HepG2 (cell line): ENCODE results near the gene ITPR1. TPM values are rescaled to one million over a fixed set of nuclear protein-coding genes. Genes with fewer than 3 reads are reported as not detected.

Source experiments
- ATAC-seq: fragments of 200-7000 bp; cut with Tn5 transposase; 3 replicates; pipeline ENCODE4 v1.9.1; 2020; ENCODE audit warnings: mild to moderate bottlenecking, moderate library complexity
- BruUV-seq: library from RNA; stranded (reverse); fragments of 400-500 nt; replicated peaks from 2 replicates; lab custom pipeline; 2021; lab: Mats Ljungman, UMichigan
- CTCF ChIA-PET: fragments of 300-600 bp; formaldehyde crosslinking; extraction: SDS; loops from one replicate; lab custom pipeline; 2021; ENCODE audit warnings: low total read pairs, inconsistent platforms, low intra/inter-chr PET ratio; lab: Yijun Ruan, JAX
- POLR2A ChIA-PET: fragments of 350-600 bp; sonication (Branson Sonifier 250); formaldehyde crosslinking; loops from one replicate; lab custom pipeline; 2020; ENCODE audit warnings: antibody characterized with exemption, inconsistent platforms; lab: Yijun Ruan, JAX
- DNase-seq: peaks from one replicate; pipeline ENCODE4 v3.0.0-alpha.2; 2015; ENCODE audit warnings: low spot score
- FAIRE-seq: peaks from 3 replicates; lab custom pipeline; 2011; peaks lifted over from hg19 to GRCh38; lab: Jason Lieb, UNC
- H2AFZ ChIP-seq: one replicate; pipeline ENCODE4 v1.6.1; 2011; ENCODE audit warnings: low read length, inconsistent platforms
- H3K27ac ChIP-seq: fragments of 300-600 bp; 3 replicates; pipeline ENCODE4 v1.8.0; 2011; ENCODE audit warnings: mixed run types, mild to moderate bottlenecking, mixed read lengths, low read length, inconsistent platforms; ENCODE audit not compliant: insufficient read depth; ENCODE audit errors: extremely low read length
- H3K27me3 ChIP-seq, 2 experiments: fragments of 200-600 bp in 1 of 2; 2 replicates in 1 of 2; 3 replicates in 1 of 2; pipeline versions ENCODE4 v1.6.0 to v1.8.0; 2011; ENCODE audit warnings: low read length in 2 of 2, mild to moderate bottlenecking in 2 of 2, moderate library complexity in 2 of 2, inconsistent platforms in 1 of 2; ENCODE audit not compliant: insufficient read depth in 2 of 2, control insufficient read depth in 1 of 2
- H3K36me3 ChIP-seq, 2 experiments: fragments of 200-600 bp in 1 of 2; replicated peaks in 1 of 2; 2 replicates in 1 of 2; 3 replicates in 1 of 2; pipeline versions ENCODE4 v1.5.1 to v1.8.0; 2011; ENCODE audit warnings: low read length in 2 of 2, inconsistent platforms in 1 of 2; ENCODE audit not compliant: insufficient read depth in 2 of 2, control insufficient read depth in 1 of 2
- H3K4me1 ChIP-seq: 2 replicates; pipeline ENCODE4 v1.5.1; 2012; ENCODE audit warnings: low read length, inconsistent platforms; ENCODE audit not compliant: insufficient read depth
- H3K4me2 ChIP-seq: 2 replicates; pipeline ENCODE4 v1.6.0; 2011; ENCODE audit warnings: low read depth, low read length, inconsistent platforms
- H3K4me3 ChIP-seq, 3 experiments: fragments of 200-600 bp in 1 of 3; sonication (generic), shearing (Covaris generic) in 1 of 3; replicated peaks in 1 of 3; 2 replicates each; pipeline ENCODE4 v1.5.1; 2011 to 2016; ENCODE audit warnings: low read length in 3 of 3, inconsistent platforms in 2 of 3, low read depth in 2 of 3, mild to moderate bottlenecking in 2 of 3, control low read depth in 1 of 3, mixed read lengths in 1 of 3; ENCODE audit not compliant: insufficient read depth in 1 of 3
- H3K79me2 ChIP-seq: one replicate; pipeline ENCODE4 v1.6.1; 2011; ENCODE audit warnings: low read length, inconsistent platforms; ENCODE audit not compliant: insufficient read depth
- H3K9ac ChIP-seq: 2 replicates; pipeline ENCODE4 v1.6.0; 2011; ENCODE audit warnings: mild to moderate bottlenecking, low read depth, low read length, inconsistent platforms; ENCODE audit not compliant: insufficient read depth
- H3K9me3 ChIP-seq: 2 replicates; pipeline ENCODE4 v1.5.1; 2012; ENCODE audit warnings: mild to moderate bottlenecking, low read length
- H4K20me1 ChIP-seq: 2 replicates; pipeline ENCODE4 v1.6.0; 2011; ENCODE audit warnings: inconsistent platforms, mild to moderate bottlenecking, low read length, moderate library complexity; ENCODE audit not compliant: insufficient read depth
- EZH2 ChIP-seq: conservative IDR thresholded peaks from 2 replicates; pipeline ENCODE4 v1.6.1; 2012; ENCODE audit warnings: mild to moderate bottlenecking, low read depth, low read length, moderate library complexity
- MAFF ChIP-seq: IDR thresholded peaks from 2 replicates; pipeline ENCODE4 v1.6.1; 2011; ENCODE audit warnings: low read depth, low read length, improper control_type of control experiment
- MAFK ChIP-seq, 2 experiments: IDR thresholded peaks in 1 of 2; conservative IDR thresholded peaks in 1 of 2; 2 replicates each; pipeline ENCODE4 v1.6.1; 2011; ENCODE audit warnings: improper control_type of control experiment in 2 of 2, low read length in 2 of 2
- WGBS: methylation state at CpG from one replicate; pipeline ENCODE4 v1.1.6; 2017; ENCODE audit warnings: low lambda C conversion rate; 5-methylcytosine and 5-hydroxymethylcytosine counted together
- in situ Hi-C: cut with HindIII; loops from 2 replicates; pipeline ENCODE4 v1.10.0; 2017; ENCODE audit warnings: low pct_unique_long_range_greater_than_20kb; ENCODE audit not compliant: extremely low pct_ligation_motif_present
- intact Hi-C: fragments of 100-400 bp; cut with micrococcal nuclease; formaldehyde crosslinking; loops from one replicate; pipeline ENCODE4 v1.10.0; 2022; ENCODE audit not compliant: unreplicated experiment
- polyA plus RNA-seq, 8 experiments: library from polyadenylated mRNA; depleted of rRNA in 3 of 8; stranded (reverse) in 7 of 8; unstranded in 1 of 8; fragments of >200 nt; fragmentation: Illumina TruSeq in 4 of 8; extraction: Trizol in 4 of 8; gene quantifications; 2 replicates each; pipeline versions ENCODE4 v1.2.1 to v1.2.3, GENCODE V29; 2011 to 2016; ENCODE audit warnings: low read depth in 4 of 8, missing spikeins in 1 of 8, mixed read lengths in 1 of 8; ENCODE audit not compliant: insufficient read depth in 1 of 8
- total RNA-seq, 5 experiments: library from RNA; depleted of rRNA; stranded (reverse); fragments of >200 nt; fragmentation: Illumina TruSeq; extraction: Trizol; gene quantifications; 2 replicates each; pipeline ENCODE4 v1.2.3, GENCODE V29; 2016; ENCODE audit warnings: low read depth in 1 of 5
- TF ChIP-seq, protein P1 (sequence below): sonication (generic); formaldehyde crosslinking; IDR thresholded peaks from 2 replicates; pipeline ENCODE4 v1.9.0; 2021; ENCODE audit warnings: mild to moderate bottlenecking, missing genetic modification reagents

Gene ITPR1
- total and polyA plus RNA-seq, 2 of the 13 experiments (the other 11 are each of a cell fraction or from before 2014, with no cell fraction given): 10.0 to 11.4 TPM

- FAIRE-seq (no peak), ATAC-seq (no peak), DNase-seq (no peak)
- CTCF ChIA-PET: no interaction called here
- no peaks in the 10 kb centered on the region for H3K36me3 ChIP-seq
- H3K27me3 ChIP-seq: peaks cover 3 to 4% of the 10 kb centered on the region in 2 experiments; a peak in 4 of 5 replicates
- BruUV-seq: no TSS peak
- no peak overlapping the region for H3K4me2 ChIP-seq
- no peak overlapping the region for H3K27ac ChIP-seq
- POLR2A ChIA-PET: no interaction called here
- peaks cover 18% of the 10 kb centered on the region for H3K4me1 ChIP-seq
- H3K79me2 ChIP-seq: no peaks in the 10 kb centered on the region
- in situ Hi-C loops: no loop called here
- H3K9me3 ChIP-seq: no peaks in the 10 kb centered on the region
- no peak overlapping the region for H3K9ac ChIP-seq
- intact Hi-C loops: no loop called here
- WGBS: 0% methylated on average over 1 of the region's 1 CpG
- H2AFZ ChIP-seq: no peak overlapping the region
- H4K20me1 ChIP-seq: no peaks in the 10 kb centered on the region
- no peak overlapping the region for H3K4me3 ChIP-seq
- TF ChIP-seq MAFK (conservative IDR thresholded peaks at IDR 0.05 in 1 of 2, IDR thresholded peaks at IDR 0.05 in 1 of 2; ENCODE audit: low read length in 2 of 2) (peak; percentile 74 to 82), EZH2 (no peak), MAFF (peak; percentile 72)
Measured at GRCh38 chr3:4471907-4472306, 21.2 kb upstream of the ITPR1 start.

DNA sequence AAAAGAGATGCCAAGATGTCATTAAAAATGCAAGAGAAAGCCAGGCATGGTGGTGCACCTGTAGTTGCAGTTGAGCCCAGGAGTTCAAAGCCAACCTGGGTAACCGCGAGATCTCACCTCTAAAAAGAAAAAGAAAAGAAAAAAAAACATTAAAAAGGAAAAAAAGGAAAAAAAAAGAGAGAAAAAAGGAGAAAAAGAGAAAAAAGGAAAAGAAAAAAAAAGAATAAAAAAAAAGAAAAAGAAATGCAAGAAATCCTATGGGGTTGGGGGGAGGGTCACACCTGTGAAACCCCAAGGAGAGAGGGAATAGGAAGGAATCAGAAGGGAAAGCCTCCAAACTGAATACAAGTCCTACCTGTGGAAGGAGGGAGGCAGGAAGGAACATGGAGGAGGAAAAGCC lies 20.8 kb upstream of the ITPR1 start:
- POLR2A ChIA-PET: no interaction called here
- ATAC-seq: no peak

More for the DNA sequence above, 20.8 kb upstream of the ITPR1 start:
- Histone ChIP-seq H3K27me3 (peaks cover 3 to 8% of the 10 kb centered on the region in 2 experiments; a peak in 4 of 5 replicates), H3K79me2 (no peaks in the 10 kb centered on the region), H3K4me2 (no peak overlapping the region), H4K20me1 (no peaks in the 10 kb centered on the region), H3K36me3 (no peaks in the 10 kb centered on the region), H3K9ac (no peak overlapping the region), H3K9me3 (no peaks in the 10 kb centered on the region), H3K4me1 (peaks cover 15% of the 10 kb centered on the region), H2AFZ (no peak overlapping the region), H3K27ac (no peak overlapping the region), H3K4me3 (no peak overlapping the region)
- 39% methylated on average over 2 of the region's 2 CpGs for WGBS
- intact Hi-C loops (no loop called here), in situ Hi-C loops (no loop called here)
- FAIRE-seq (no peak), DNase-seq (no peak)
- CTCF ChIA-PET: no interaction called here
- TF ChIP-seq, protein P1, sequence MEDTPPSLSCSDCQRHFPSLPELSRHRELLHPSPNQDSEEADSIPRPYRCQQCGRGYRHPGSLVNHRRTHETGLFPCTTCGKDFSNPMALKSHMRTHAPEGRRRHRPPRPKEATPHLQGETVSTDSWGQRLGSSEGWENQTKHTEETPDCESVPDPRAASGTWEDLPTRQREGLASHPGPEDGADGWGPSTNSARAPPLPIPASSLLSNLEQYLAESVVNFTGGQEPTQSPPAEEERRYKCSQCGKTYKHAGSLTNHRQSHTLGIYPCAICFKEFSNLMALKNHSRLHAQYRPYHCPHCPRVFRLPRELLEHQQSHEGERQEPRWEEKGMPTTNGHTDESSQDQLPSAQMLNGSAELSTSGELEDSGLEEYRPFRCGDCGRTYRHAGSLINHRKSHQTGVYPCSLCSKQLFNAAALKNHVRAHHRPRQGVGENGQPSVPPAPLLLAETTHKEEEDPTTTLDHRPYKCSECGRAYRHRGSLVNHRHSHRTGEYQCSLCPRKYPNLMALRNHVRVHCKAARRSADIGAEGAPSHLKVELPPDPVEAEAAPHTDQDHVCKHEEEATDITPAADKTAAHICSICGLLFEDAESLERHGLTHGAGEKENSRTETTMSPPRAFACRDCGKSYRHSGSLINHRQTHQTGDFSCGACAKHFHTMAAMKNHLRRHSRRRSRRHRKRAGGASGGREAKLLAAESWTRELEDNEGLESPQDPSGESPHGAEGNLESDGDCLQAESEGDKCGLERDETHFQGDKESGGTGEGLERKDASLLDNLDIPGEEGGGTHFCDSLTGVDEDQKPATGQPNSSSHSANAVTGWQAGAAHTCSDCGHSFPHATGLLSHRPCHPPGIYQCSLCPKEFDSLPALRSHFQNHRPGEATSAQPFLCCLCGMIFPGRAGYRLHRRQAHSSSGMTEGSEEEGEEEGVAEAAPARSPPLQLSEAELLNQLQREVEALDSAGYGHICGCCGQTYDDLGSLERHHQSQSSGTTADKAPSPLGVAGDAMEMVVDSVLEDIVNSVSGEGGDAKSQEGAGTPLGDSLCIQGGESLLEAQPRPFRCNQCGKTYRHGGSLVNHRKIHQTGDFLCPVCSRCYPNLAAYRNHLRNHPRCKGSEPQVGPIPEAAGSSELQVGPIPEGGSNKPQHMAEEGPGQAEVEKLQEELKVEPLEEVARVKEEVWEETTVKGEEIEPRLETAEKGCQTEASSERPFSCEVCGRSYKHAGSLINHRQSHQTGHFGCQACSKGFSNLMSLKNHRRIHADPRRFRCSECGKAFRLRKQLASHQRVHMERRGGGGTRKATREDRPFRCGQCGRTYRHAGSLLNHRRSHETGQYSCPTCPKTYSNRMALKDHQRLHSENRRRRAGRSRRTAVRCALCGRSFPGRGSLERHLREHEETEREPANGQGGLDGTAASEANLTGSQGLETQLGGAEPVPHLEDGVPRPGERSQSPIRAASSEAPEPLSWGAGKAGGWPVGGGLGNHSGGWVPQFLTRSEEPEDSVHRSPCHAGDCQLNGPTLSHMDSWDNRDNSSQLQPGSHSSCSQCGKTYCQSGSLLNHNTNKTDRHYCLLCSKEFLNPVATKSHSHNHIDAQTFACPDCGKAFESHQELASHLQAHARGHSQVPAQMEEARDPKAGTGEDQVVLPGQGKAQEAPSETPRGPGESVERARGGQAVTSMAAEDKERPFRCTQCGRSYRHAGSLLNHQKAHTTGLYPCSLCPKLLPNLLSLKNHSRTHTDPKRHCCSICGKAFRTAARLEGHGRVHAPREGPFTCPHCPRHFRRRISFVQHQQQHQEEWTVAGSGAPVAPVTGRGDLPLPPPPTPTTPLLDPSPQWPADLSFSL: no peak
- no TSS peak for BruUV-seq
